SKM-1 (cell line): ENCODE data around the gene NPLOC4.
"Not testable (repeated sequence)": the region's sequence is repeated elsewhere in the genome, so short reads cannot be mapped to it uniquely, and the experiment has no call there.

ENCODE experiments used
- DNase-seq: peaks from one replicate; lab custom pipeline; 2025; ENCODE audit not compliant: unreplicated experiment; lab: John Stamatoyannopoulos, UW

NPLOC4 gene

GRCh38 chr17:81589612-81590011 is 47.3 kb downstream of the NPLOC4 start:
- no peak for DNase-seq

DNA sequence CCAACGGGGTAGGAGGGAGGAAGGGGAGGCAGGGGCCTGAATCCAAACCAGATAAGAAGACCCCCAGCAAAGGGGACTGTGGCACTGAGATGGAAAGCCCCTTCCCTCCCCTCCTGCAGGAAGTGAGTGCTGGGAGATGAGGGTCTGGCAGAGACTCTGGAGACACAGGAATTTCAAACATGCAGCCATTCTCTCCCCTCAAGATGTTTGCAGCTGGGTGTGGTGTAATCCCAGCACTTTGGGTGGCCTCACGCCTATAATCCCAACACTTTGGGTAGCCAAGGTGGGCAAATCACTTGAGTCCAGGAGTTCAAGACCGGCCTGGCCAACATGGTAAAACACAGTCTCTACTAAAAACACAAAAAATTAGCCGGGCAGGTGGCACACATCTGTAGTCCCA is 50.8 kb downstream of the NPLOC4 start:
- no peak for DNase-seq

GRCh38 chr17:81584771-81585170 is 52.1 kb downstream of the NPLOC4 start:
- DNase-seq = not testable (repeated sequence)

GRCh38 chr17:81583589-81584342 is 53.1 kb downstream of the NPLOC4 start:
- DNase-seq = no peak

GRCh38 chr17:81582749-81583148 is 54.2 kb downstream of the NPLOC4 start:
- no peak for DNase-seq

GRCh38 chr17:81582341-81582740 is 54.6 kb downstream of the NPLOC4 start:
- no peak for DNase-seq

DNA sequence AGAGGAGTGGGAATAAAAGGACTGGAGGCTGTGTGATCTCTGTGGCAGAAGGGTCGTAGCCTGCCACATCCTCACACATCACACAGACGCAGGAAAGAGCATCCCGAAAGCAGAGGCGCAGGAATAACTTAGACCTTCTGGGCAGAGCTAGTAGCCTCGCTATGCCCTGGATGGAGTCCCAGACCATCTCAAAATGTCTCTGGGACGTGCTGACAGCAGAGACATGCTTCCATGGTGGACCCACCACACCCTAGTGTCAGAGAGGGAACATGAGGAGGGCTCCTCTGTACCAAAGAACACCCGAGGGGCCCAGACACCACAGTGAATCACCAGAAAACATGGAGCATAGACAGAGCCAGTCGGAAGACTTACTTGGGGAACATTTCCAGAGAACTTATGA is 55.2 kb downstream of the NPLOC4 start:
- DNase-seq = no peak

DNA sequence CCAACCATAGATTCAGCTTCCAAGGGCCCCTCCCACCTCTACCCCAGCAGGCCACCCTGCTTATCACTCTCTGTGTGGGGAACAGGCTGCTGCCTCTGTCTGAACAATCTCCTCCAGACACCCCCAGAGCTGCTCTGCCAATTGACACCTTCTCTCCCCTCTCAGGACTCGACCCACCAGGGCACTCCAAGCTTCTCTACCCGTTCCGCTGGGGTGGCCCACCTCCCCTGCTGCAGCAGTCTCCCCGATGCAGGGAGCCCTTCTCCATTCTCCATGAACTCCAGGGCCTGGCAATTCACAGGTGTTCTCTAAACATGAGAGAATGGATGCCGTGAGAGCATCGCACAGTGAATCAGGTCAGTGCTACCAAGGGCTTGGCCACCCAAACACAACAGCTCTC is 56.4 kb downstream of the NPLOC4 start:
- no peak for DNase-seq

GRCh38 chr17:81579821-81580321 is 57.0 kb downstream of the NPLOC4 start:
- no peak for DNase-seq

DNA sequence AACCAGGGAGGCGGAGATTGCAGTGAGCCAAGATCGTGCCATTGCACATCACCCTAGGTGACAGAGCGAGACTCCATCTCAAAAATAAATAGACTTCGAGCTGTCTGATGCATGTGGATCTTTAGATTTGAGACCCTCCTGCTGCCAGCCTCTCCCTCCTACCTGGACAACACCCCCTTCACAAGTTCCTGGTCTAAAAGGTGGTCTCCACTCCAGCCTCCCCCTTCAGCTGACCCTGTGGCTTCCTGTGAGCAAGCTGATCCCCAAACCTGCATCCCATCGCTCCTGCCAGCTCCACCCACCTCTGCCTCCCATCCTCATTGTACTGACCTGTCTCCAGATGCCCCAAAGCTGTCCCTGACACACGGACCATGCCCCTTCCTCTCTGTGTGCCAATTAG is 57.6 kb downstream of the NPLOC4 start:
- DNase-seq = no peak

- no peak for DNase-seq
Measured at GRCh38 chr17:81578561-81579225, 58.2 kb downstream of the NPLOC4 start.

- no peak for DNase-seq
Measured at GRCh38 chr17:81578038-81578441, 58.9 kb downstream of the NPLOC4 start.

DNA sequence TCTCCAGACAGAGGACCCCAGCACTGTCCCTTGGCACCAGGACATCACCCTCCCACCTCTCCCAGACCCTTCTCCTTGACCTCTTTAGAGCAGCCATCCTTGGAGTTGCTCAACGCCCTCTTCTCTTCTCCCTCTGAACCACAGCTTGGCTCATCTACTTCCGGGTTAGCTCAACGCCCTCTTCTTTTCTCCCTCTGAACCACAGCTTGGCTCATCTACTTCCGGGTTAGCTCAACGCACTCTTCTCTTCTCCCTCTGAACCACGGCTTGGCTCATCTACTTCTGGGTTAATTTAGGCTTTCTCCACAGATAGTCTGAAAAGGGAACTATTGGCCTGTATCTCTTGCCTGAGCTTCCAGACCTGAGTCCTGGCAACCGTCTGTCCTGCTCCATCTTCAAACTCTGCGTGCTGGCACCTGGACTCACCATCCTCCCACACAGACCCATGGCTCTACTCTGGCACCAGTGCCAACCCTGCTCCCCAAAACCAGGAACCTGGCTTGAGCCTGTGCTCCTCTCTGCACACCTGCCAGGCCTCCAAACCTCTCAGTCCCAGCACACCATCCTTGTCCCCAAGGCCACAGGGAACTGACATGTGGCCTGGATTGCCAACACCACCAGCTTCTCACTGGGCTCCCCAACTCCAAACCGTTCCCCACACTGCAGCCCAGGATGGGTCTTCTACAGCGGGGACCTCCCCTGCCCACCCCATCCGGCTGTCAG is 59.5 kb downstream of the NPLOC4 start:
- DNase-seq = no peak

DNA sequence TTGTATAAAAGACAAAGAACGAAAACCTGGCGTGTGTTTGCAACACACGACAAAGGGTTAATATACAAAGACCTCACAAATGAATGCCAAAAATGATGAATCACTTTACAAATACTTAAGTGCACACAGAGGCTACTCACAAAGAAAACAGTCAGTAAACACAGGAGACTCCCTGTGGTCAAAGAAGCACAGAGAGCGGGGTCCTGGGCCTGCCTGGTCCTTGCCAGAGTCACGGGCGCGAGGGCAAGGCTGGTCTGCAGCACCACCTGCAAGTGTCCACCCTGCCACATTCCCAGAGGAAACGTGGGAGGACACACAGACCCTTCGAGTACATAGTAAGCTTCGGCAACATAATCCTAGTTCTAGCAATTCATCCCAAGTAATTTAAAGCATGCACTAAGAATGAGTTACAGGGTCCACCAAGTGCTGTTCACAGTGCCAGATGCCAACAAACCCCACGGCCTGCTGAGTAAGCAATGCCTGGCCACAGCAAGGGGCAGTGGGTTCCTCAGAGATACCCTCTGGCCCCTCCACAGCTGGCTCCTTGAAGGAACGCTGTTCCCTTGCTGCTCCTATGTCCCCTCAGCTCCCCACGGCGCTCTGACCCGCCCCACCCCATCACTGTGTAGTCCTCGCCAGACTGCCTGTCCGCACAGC is 60.2 kb downstream of the NPLOC4 start:
- DNase-seq = no peak

GRCh38 chr17:81575836-81576235 is 61.1 kb downstream of the NPLOC4 start:
- no peak for DNase-seq

DNA sequence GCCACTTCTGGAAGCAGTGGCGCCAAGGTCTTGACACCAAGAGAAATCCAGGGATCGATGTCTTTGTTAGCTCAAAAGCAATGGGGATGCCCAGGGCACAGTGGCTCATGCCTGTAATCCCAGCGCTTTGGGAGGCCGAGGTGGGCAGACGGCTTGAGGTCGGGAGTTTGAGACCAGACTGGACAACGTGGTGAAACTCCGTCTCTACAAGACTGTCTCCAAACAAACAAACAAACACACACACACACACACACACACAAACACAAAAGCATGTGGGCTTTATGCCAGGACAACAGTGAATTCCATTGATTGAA is 62.3 kb downstream of the NPLOC4 start:
- no peak for DNase-seq

DNA sequence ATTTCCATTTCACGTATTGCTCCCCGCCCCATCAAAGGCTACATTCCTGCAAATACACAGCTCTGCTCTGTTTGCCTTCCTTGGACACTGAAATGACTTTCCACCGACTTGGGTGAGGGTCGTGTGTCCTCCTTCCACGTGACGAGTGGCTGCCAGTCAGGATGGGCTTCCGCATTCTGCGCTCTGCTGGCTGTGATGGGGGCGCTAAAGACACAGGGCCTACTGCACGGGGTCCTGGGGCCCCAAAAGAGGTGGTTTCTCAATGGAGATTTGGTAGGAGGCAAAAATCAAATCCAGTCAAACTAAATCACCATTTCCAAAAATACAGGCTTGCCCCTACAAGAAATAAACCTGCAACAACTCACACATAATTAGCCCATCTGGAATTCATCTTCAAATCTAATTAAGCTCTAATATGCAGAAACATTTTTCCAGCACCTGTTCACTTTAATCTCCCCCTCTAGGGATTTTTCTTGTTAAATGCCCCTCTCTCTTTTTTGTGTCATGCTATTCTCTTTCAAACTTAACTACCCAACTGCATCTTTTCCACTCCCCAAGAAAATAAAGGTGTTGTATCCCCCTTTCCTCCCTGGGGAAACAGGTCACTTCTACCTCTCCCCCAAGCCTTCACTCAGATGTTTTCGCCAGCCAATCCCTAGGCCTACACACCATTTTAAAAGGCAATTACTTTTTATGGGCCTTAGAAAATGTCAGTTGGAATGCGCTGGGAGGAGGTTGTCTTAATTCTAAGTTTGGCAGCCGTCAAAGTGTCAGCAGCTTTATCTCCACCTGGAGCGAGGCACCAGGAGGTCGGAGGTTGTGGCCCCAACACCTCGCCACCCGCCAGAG is 62.9 kb downstream of the NPLOC4 start:
- no peak for DNase-seq

DNA sequence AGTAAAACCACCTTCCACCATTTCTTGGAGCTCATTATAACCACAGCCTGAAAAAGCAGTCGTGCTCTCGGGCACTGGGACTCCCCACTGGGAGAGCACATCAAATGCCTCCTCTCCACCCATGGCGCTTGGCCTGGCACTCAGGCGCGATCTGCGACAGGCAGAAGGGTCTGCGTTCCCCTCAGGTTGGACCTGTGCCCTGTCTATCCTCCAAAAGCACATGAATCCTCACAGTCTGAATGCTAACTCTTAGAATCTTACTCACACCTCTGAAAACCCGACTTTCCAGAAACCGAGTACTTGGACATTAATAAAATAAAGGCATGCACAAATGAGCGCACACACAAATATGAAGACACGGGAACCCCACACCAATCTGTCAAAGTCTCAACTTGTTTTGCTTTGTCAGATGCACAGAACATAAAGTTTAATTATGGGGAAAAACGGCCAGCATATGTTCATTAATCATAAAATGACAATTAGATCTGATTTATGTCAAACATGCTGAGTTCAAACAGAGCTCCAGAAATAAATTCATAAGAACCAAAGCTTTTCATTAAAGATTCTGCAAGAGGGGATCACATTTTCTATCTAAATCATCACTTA is 64.2 kb downstream of the NPLOC4 start:
- DNase-seq = no peak

DNA sequence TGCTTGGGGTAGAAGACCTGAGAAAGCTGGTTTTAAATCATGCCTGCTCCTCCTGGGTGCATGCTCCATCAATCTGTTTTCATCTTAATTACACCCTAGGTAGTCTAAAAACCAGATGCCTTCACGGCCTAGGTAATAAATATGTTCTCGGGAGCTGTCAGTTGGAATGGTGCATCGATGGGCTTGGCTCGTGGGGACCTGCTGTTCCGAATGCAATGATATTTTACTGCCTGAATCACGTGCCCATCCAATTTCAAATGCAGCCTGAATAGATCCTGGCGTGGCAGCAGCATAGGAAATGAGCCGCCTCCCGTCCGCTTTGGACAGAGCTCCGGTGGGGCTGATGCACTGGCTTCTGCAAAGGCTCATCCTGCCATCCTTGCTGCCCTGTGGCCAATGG is 65.9 kb downstream of the NPLOC4 start:
- no peak for DNase-seq

DNA sequence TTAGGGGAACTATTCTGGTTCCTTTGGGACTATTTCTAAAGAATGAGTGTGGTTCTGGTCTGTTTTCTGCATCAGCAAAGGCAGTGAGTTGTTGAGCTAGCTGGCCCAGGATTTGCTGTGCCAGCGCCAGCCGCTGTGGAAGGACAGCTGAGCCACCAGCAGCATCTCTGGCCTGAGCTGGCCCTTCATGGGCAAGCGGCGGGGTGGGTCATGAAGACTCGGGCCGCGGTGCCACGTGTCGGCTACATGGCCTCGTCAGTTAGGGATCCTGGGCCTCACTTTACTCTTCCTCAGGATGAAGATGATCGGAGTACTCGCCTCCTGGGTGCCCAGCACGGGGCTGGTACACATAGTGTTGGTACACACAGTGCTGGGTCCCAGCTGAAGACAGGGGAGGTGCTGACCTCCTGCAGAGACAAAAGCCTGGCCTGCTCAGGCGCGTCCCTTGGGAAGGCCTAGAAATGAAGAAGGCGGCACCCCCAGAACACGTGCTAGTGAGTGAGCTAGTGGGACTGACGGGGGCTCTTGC is 66.9 kb downstream of the NPLOC4 start:
- no peak for DNase-seq
